Colonic mucosa (tissue), 4 donors: Measurements from ENCODE around the gene HIVEP3. TPM values are rescaled to one million over a fixed set of nuclear protein-coding genes. Genes with fewer than 3 reads are reported as not detected.

Experiments used
- DNase-seq: peaks from one replicate; pipeline ENCODE4 v3.0.0-alpha.2; 2020
- H3K27ac ChIP-seq: fragments of 200-600 bp; one replicate; pipeline ENCODE4 v1.8.0; 2021
- H3K27me3 ChIP-seq: fragments of 200-600 bp; one replicate; pipeline ENCODE4 v1.8.0; 2021
- H3K36me3 ChIP-seq: fragments of 200-600 bp; one replicate; pipeline ENCODE4 v1.8.0; 2021
- H3K4me1 ChIP-seq: fragments of 200-600 bp; one replicate; pipeline ENCODE4 v1.8.0; 2021; ENCODE audit warnings: mild to moderate bottlenecking
- H3K4me3 ChIP-seq: fragments of 200-600 bp; one replicate; pipeline ENCODE4 v1.8.0; 2021
- H3K9ac ChIP-seq, 2 donors: one replicate each; pipeline ENCODE4 v1.7.0; 2013; ENCODE audit warnings: control low read depth in 2 of 2, low read depth in 2 of 2, low read length in 2 of 2
- H3K9me3 ChIP-seq: fragments of 200-600 bp; one replicate; pipeline ENCODE4 v1.8.0; 2021
- CTCF ChIP-seq: fragments of 200-600 bp; IDR thresholded peaks from one replicate; pipeline ENCODE4 v1.8.0; 2022; ENCODE audit warnings: antibody characterized with exemption, mild to moderate bottlenecking
- intact Hi-C: fragments of 100-400 bp; cut with DNase I; formaldehyde crosslinking; loops from one replicate; pipeline ENCODE4 v1.14.1; 2022
- total RNA-seq, 2 donors: library from RNA; stranded (reverse); fragmentation: NEBNext Ultra II Directional in 1 of 2; extraction: Animal tissue kit (Norgen Biotek cat#: 25700) in 1 of 2; gene quantifications; one replicate each; pipeline ENCODE4 v1.2.1, GENCODE V29; 2021
- donor health status: healthy.
- donor health status: DM: no; HTN: no; CAD: no.
- donor health status: DM: no; HTN: no; CAD: no.

The HIVEP3 gene
- total RNA-seq, 2 donors from 2014 or later = 1.9 to 3.3 TPM

DNA sequence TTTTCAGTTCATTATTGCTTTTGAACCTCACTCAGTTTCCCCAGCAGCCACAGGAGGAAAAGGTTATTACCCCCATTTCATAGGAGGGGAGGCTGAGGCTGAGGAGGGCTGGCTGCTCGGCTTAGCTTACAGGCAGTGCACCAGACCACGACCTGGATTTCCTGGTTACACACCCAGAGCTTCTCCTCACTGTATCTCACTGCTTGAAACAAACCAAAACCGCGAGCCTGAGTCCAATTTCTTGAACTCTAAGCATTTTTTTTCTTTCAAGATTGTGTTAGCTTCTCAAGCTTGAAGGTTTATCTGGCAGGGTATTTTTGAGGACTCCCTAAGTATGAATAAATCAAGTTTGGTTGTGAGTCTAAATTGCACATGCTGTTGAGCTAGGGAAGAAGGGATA lies 245.3 kb downstream of the HIVEP3 start:
- Histone ChIP-seq H3K27me3 (no peaks in the 10 kb centered on the region), H3K9ac (no peak overlapping the region), H3K4me3 (no peak overlapping the region), H3K9me3 (no peaks in the 10 kb centered on the region), H3K4me1 (no peaks in the 10 kb centered on the region), H3K27ac (no peak overlapping the region), H3K36me3 (no peaks in the 10 kb centered on the region)
- TF ChIP-seq CTCF = no peak
- intact Hi-C loops = no loop called here
- no peak for DNase-seq

GRCh38 chr1:41672641-41673361 lies 245.9 kb downstream of the HIVEP3 start:
- Histone ChIP-seq H3K36me3 (no peaks in the 10 kb centered on the region), H3K4me1 (no peaks in the 10 kb centered on the region), H3K27me3 (no peaks in the 10 kb centered on the region), H3K9me3 (no peaks in the 10 kb centered on the region), H3K9ac (no peak overlapping the region), H3K27ac (no peak overlapping the region), H3K4me3 (no peak overlapping the region)
- no peak for DNase-seq
- intact Hi-C loops = no loop called here
- no peak for TF ChIP-seq CTCF

- H3K9me3 ChIP-seq = no peaks in the 10 kb centered on the region
- intact Hi-C loops = no loop called here
- H3K27me3 ChIP-seq = no peaks in the 10 kb centered on the region
- H3K9ac ChIP-seq = no peak overlapping the region
- no peaks in the 10 kb centered on the region for H3K36me3 ChIP-seq
- no peak for TF ChIP-seq CTCF
- H3K4me3 ChIP-seq = no peak overlapping the region
- no peaks in the 10 kb centered on the region for H3K4me1 ChIP-seq
- DNase-seq = no peak
- no peak overlapping the region for H3K27ac ChIP-seq
Observed at GRCh38 chr1:41672173-41672572, 246.5 kb downstream of the HIVEP3 start.

DNA sequence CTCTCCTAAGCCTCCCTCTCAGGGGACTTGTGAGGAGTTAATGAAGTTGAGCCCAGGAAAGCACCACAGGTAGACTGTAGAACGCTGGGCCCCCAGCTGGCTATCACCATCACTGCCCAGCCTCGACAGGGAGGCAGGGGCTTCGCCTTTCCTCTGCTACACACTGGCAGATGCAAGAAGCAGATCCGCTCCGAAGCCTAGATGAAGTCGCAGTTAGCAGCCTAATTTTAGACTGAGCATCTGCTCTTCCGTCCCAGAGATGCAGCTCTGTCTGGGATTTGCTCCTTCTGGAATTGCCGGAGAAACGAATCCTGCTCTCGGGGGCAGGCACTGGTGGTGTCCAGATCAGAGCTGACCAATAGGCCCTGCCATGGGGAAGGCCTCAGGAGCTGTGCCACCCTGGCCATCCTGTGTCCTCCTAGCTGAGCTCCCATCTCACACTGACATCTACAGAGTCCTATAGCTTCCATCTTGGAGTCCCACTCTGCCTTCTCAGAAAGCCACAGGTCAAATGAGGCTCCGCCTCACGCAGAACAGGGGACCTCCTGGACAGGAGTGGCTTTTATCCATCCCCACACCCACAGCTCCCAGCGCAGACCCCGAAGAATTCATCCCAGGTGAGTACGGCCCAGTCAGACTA lies 247.5 kb downstream of the HIVEP3 start:
- no peaks in the 10 kb centered on the region for H3K36me3 ChIP-seq
- no peaks in the 10 kb centered on the region for H3K4me1 ChIP-seq
- no peaks in the 10 kb centered on the region for H3K9me3 ChIP-seq
- no peak overlapping the region for H3K27ac ChIP-seq
- no peak for TF ChIP-seq CTCF
- H3K27me3 ChIP-seq = no peaks in the 10 kb centered on the region
- no peak overlapping the region for H3K4me3 ChIP-seq
- no peak overlapping the region for H3K9ac ChIP-seq
- intact Hi-C loops = no loop called here
- no peak for DNase-seq

DNA sequence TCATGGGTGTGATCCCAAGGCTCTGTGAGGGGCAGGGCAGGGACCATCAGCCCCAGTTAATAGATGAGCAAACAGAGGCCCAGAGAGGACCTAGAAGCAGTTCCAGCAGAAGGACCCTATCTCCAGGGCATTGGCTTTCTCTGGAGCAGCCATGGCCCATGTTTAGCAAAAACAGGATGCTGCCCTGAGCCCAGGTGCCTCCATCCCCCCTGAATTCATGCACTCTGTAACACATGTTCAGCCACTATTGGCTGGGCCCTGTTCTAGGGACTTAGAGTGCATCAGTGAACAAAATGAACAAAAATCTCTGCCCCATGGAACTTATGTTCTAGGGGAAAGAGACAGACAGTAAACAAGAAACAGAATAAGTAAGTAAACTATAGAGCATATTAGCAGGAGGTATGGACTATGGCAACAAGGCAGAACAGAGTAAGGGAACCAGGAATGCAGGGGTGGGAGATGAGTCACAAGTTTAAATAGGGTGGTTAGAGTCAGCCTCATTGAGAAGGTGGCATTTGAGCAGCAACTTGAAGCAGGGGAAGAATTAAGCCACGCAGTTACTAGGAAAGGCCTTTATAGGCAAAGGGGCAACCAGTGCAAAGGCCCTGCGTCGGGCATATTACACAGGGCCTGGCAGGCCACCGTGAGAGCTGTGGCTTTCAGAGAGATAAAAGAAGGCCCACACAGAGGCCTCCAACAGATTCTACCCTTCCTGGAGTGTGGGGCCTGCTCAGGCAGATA lies 248.3 kb downstream of the HIVEP3 start:
- Histone ChIP-seq H3K9me3 (no peaks in the 10 kb centered on the region), H3K27ac (no peak overlapping the region), H3K4me3 (no peak overlapping the region), H3K9ac (no peak overlapping the region), H3K4me1 (no peaks in the 10 kb centered on the region), H3K36me3 (no peaks in the 10 kb centered on the region), H3K27me3 (no peaks in the 10 kb centered on the region)
- intact Hi-C loops = no loop called here
- DNase-seq = no peak
- no peak for TF ChIP-seq CTCF
